ENCODE data around the gene ZDHHC17. TPM values are rescaled to one million over a fixed set of nuclear protein-coding genes. Genes with fewer than 3 reads are reported as not detected.

ZDHHC17 gene
- total RNA-seq, 1 donor from 2014 or later, result 300 TPM

DNA sequence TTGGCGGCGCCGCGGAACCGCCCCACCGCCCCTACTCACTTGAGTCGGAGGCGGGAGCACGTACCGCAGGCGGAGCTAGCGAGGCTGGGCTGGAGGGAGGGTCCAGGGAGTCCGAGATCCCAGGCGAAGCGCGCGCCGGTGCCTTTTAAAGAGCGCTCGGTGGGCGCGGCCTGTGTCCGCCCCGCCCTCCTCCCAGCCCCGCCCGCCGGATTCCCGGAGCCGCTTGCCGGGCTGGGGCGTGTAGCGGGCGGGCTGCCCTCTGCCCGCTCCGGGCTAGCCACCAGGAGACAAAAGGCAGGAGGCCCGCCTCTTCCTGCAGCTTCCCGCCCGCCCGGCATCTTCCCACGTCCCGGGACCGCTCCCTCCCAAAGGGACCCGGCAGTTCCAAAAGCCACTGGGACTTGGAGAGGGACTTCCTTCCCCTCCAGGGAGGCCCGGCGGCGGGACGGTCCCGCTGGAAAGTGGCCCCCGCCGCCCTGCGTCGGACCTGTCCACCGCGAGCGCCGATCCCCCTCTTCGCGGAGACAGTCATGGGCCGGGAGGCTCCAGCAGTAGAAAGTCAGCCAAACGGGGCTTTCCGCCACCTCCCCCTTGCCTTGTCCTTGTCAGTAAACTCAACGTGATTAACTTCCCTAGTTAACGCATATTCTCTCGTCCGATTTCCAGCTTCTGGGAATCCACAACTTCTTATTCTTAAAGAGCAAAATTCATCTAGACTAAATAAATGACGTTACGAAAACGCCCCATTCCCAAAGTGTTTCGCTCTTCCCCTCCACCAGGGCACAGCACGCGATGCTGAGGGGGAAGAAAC lies 115.2 kb downstream of the ZDHHC17 start, which contains the start of gene CSRP2:
Gene CSRP2, minus strand, starts transcription at position 121 of the 811 bp plus-strand sequence. CDS start 12,759 bp downstream, outside the sequence.
- peak; percentile 41 for DNase-seq

DNA sequence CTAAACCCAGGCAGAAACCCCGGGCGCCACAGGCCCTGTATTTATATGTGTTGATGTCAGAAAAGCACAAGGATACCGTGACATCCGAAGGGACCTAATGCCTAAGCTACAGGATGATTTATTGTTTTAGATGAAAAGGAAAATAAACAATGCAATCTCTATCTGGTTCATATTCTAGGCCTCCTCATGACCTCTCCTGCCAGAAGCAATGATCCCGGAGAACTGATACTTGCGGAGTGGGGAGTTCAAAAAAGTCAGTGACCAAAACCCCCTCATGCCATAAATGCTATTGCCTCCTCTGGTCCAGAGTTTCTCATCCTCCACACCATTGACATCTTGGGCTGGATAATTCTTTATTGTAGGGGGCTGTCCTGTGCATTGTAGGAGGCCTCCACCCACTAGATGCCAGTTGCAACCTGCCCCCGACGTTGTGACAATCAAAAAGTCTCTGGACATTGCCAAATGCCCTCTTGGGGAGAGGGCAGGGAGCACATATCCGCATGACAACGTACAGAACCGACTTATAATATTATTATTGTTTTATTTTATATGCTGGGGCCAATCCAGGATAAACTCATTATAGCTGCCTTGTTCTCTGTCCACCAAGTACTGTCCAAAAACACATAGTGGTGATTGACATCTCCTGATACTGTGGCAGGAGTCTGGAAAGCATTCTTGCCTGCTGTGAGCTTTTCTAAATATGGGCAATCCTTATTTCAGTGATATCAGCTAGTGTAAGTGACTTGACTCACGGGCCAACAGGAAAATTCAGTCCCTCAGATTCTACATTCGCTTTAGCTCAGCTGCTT lies 116.0 kb downstream of the ZDHHC17 start:
- no peak for DNase-seq

DNA sequence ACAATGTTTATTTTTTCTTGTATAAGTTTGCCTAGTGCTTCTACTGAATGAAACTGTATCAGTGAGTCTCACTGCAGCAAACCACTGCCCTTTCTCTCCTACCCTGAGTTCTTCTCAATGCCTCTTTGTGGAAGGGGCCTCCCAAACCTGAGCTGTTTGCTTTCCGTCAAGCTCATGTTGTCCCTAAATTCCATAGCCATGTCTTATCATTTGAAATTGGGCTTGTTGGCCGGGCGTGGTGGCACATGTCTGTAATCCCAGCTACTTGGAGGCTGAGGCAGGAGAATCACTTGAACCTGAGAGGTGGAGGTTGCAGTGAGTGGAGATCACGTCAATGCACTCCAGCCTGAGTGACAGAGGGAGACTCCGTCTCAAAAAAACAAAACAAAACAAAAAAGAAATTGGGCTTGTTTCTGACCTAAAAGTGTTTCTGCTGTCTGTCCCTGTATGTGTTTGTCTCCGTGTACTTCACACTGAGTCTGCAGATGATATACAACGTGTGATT lies 116.7 kb downstream of the ZDHHC17 start:
- DNase-seq, result no peak

DNA sequence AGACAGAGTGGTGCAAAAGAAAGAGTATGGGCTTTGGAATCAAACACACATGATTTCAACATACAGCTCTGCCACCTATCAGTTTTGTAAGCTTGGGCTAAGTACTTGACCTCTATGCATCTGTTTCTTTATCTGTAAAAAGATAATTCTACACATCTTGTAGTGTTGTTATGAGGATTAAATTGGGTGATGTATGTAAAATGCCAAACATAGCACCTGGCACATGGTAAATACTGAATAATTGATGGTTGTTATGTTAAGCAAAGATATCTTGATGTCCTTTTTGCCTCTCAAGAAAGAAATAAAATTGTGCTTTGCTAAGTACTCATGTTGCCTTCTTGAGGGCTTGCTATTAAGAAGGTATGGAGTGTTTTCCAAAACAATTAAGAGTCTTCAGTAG lies 117.2 kb downstream of the ZDHHC17 start:
- DNase-seq, result no peak

DNA sequence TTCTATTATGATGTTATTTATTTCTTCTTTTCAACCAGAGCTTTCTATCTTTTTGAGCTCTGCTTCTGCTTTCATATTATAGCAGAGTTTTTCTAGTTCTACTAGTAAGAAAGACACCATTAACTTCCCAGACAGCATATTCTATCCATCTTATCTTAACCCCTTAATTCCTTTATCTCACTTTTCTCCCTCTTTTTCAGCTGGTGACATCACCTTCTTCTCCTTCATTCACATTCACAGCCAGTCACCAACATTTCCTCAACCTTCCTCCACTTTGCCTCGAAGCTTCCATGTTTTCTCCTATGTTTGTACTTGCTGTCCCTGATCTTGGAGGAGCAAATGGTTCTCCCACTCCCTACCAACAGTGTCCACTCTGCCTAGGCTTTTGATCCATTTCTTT lies 118.5 kb downstream of the ZDHHC17 start:
- DNase-seq, result no peak

DNA sequence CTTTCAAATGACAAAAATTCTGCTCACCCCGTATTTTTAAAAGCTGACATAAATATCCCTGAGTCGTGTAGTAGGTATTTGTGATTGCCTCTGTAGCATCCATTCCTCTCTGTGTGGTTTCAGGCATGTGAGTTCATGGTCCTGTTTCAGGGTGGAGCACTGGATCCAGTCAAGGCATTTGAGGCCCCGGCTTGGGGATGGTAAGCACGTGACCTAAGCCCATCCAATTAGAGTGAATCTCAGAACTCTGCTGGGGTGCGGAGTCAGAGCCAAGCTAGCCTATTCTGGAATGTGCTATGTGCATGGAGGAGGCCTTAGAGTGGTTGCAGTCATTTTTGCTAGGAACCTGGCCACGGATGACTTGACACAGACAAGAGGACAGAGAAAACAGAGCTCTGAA lies 119.2 kb downstream of the ZDHHC17 start:
- no peak for DNase-seq

DNA sequence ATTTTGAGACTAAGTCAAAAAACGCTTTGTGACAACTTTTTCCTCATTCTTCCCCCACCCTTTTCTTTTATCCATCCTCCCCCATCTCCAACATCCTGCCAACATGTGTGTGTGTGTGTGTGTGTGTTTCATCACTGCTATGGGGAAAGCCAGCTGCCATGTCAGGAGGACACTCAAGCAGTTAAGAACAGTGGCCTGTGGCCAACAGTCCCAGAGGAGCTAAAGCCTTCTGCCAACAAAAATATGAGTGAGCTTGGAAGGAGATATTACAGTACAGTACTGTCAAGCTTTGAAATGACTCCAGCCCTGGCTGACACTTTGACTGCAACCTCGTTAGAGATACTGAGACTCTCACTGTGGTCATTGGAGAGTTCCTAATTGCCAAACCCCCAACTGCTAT lies 119.9 kb downstream of the ZDHHC17 start:
- no peak for DNase-seq

DNA sequence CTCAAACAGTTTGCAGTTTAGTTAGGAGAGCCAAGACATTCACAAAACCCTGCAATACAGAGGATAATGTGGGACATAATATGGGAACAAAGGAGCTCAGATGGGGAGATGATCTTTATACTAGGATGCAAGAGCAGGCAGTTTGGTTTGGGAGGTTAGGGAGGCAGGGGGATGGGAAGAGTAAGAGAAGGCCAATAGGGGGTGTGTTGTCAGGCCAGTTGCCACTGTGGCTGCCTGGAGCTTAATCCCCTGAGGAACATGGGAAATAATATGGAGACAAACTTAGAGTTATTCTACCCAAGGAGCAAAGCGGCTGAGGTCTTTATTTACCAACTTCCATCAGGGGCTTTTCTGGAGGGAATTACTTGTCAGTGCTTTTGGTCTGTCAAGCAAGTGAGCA lies 124.9 kb downstream of the ZDHHC17 start:
- DNase-seq, result no peak

DNA sequence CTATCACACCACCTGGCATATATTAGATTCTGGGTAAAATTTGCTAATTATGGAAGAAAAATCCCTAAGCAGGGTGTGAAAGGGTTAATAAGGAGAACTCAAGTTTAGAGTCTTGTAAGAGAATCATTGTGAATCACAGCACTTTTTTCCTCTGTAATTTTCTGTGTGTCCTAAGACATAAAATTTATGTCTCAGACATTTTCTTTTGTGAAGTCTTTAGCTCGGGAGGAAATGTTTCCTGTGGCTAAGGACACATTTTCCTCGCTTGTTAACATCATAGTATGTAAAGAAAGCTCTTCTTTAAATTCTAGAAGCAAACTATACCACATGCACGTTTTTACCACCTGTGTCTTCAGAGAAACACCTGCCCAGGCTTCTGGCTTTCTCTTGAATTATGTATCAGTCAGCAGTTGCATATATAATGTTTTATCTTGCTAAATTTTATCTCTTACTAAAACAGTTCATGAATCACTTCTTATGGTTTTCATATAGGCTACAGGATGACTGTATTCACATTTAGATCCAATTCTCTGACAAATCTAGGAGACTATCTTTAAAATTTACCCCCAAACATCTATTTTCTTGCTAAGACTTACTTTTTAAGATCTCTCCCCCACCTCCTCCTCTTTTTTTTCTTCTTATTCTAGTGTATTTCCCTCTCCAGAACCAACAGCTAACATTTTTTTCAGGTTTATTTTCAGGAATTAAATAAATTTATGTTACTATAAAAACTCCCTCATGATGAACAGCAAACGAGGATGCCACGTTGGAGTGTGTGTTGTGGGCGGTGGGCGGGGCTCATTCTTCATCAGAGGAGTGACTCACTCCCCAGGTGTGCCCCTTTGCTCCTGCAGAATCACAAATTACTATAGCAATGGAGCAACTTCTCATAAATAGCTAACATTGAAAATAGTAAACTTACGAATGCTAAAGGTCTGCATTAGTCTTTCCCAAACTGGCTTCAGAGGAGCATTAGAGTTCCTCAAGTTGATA lies 126.5 kb downstream of the ZDHHC17 start:
- no peak for DNase-seq

DNA sequence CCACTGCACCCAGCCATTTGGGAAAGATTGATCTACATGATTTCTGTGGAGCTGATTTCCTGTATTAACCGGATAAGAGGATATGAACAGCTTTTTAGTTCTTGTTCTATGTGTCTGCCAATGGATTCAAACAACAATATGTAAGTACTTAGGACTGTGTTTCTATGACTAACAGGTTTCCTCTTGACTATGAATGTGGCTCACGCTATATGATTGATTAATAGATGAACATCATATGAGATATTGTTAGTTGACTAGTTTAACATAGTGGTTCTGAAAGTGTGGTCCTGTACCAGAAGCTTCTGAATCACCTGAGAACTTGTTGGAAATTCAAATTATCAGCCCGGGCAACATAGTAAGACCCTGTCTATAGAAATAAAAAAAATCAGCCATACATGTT lies 127.7 kb downstream of the ZDHHC17 start:
- no peak for DNase-seq

DNA sequence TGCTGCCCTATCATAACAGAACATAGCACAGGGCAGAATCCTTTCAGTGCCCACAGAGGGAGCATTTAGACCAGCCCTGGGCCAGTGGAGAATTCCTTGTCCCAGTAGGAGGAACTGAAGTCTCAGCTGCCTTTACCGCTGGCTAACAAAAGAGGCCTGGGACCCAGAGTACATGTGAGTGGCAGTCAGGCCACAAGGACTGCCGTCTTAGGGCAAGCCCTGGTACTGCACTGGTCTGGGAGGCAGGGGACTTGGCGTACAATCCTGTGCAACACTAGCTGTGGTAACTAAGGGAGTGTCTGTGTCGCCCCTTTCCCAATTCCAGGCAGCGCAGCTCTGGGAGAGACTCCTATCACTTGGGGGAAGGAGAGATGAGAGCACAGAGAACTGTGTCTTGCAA lies 131.9 kb downstream of the ZDHHC17 start:
- DNase-seq, result no peak

DNA sequence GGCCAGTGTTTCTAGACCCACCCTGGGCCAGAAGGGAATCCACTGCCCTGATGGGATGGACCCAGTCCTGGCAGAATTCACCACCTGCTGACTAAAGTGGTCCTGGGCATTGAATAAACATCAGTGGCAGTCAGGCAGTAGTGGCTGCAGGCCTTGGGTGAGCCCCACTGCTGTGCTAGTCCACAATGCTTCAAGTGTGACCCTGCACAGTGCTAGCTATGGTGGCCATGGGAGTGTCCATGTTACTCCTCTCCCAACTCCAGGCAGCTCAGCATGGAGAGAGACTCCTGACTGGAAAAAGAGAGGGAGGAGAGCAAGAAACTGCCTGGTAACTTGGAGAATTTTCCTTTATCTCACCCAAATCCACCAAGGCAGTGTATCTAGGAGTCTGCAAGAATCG lies 132.4 kb downstream of the ZDHHC17 start:
- no peak for DNase-seq

DNA sequence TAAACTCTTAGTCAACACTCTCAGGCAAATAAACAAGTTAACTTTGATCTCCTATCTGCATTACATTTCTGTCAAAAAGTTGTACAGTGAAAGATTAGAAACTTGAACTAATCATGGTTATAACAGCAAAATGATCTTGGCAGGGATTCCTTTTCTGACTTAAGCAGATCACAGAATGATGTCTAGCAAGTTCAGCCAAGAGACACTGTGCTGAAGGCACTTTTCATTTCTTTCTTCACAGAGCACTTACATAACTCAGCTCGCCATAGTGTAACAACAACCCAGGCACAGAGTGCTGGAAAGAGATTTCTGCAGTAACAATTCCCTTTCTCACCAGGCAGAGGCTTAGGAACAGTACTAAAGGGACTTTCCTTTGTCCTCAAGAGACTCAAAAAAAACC lies 134.5 kb downstream of the ZDHHC17 start:
- DNase-seq, result no peak

DNA sequence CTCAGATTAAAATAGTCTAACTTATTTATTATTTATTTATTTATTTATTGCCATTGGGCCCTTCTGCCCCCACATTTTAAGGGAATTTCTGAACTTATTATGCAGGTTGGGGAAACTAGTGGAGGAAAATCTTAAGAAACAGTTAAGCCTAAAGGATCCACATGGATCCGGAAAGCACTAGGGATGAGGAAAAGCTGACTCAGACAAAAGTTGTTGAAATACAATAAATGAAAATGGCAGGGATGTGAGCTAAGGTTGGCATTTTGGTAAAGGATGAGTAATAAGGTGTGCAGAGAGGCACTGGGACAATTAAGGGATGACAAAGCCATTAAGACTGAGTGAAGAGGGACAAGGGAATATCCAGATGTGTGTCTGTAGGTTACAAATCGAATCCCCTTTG lies 135.6 kb downstream of the ZDHHC17 start:
- no peak for DNase-seq

DNA sequence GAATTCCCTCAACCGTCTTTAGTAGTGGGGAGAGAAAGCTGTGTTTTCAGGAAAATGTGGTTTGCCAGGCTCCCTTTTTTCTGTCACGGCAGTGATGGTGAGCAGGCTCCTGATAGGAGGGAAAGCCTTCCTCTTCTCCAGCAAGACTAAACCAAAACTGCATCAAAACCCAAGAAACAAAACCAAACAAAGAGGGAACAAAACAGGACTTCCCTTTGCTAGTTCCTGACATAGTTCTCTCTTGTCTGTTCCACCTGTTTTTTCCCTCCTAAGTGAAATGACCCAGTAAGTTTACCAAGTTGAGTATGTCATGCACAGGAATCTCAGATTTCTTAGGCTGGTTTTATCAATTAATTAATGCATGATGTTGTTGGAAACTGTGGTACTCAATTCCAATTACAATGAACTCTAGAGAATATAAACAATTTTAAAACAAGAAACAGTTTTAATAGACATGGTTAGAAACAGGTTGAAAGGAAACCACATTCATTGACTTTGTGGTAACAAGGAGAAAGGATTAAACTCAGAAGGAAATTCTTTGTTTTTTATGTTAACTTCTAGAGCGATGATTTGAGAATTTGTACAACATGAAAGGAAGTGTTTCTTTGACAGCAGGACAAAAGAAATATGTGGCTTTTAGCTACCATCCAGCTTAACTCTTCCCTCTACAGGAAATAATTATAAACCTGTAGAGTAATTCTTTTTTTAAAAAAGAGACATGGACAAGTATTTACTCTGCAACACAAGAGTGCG lies 137.9 kb downstream of the ZDHHC17 start:
- no peak for DNase-seq

Other genes with a start within 250 kb of the ZDHHC17 start
- 187 TPM for gene OSBPL8, start 204.3 kb upstream of the ZDHHC17 start, total RNA-seq
- 149 TPM for gene CSRP2, start 114.9 kb downstream of the ZDHHC17 start, total RNA-seq